ENCODE measurements around the gene KIF27. TPM values are rescaled to one million over a fixed set of nuclear protein-coding genes. Genes with fewer than 3 reads are reported as not detected.
"Not testable (repeated sequence)": the region's sequence is repeated elsewhere in the genome, so short reads cannot be mapped to it uniquely, and the experiment has no call there.

The KIF27 gene
- total RNA-seq, 1 experiment from 2014 or later, result 3.3 TPM

- DNase-seq (ENCODE audit: low spot score), result not testable (repeated sequence)
These were observed 106.1 kb downstream of the KIF27 start for GRCh38 chr9:83815120-83815519.

DNA sequence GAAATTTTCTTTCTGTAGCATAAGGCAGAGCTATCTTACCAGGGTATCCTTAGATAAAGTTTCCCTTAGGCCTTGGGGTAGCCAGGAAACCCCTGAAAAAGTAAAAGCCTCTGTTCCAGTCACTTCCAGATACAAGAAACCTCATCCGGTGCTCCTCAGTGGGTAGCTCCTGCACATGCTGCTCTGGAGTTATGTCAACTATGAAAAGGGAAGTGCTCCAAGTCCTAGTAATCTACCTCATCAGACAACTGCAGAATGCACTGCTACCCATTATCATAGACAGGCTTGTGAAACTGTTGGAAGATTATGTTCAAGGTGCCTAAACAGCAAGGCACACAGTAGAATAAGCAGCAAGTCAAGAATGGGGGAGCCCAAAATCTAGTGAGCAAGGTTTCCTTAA lies 112.0 kb downstream of the KIF27 start:
- not testable (repeated sequence) for DNase-seq (ENCODE audit: low spot score)

- not testable (repeated sequence) for DNase-seq (ENCODE audit: low spot score)
These were observed 116.8 kb downstream of the KIF27 start for GRCh38 chr9:83804454-83804853.

- DNase-seq (ENCODE audit: low spot score), result not testable (repeated sequence)
These were observed 117.3 kb downstream of the KIF27 start for GRCh38 chr9:83803941-83804340.

GRCh38 chr9:83800236-83801033 lies 120.8 kb downstream of the KIF27 start:
- DNase-seq (ENCODE audit: low spot score), result no peak

DNA sequence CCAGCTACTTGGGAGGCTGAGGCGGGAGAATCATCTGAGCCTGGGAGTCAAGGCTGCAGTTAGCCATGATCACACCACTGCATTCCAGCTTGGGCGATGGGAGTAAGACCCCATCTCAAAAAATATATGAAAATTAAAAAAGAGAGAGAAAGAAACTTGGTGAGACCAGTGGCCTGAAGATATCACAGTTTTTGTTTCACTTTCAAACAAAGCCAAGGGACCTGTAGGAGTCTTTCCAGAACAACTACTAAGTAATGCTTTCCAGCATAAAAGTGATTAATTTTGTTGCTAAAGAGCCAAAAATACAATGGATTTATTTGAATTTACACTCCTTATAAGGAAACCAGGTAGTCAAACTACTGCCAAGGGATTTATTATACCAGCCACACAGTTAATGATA lies 127.2 kb downstream of the KIF27 start:
- DNase-seq (ENCODE audit: low spot score), result no peak

- DNase-seq (ENCODE audit: low spot score), result no peak
These were observed 128.5 kb downstream of the KIF27 start for GRCh38 chr9:83792746-83793145.

Other genes starting within 250 kb of the KIF27 start
- gene UBQLN1, start 213.5 kb downstream of the KIF27 start, total RNA-seq (2014; rRNA removed; shearing (Covaris generic)), result 194 and 197 TPM in 2 replicates
- gene GKAP1, start 103.7 kb downstream of the KIF27 start, total RNA-seq (2014; rRNA removed; shearing (Covaris generic)), result 5.7 and 10.3 TPM in 2 replicates
- 631 and 694 TPM in 2 replicates for gene HNRNPK, start 58.8 kb upstream of the KIF27 start, total RNA-seq (2014; rRNA removed; shearing (Covaris generic))
- gene RMI1, start 59.4 kb upstream of the KIF27 start, total RNA-seq (2014; rRNA removed; shearing (Covaris generic)), result 16.3 and 18.7 TPM in 2 replicates